Heart left ventricle (tissue), 13 donors: ENCODE data around the gene CFP.

Source experiments
- POLR2A ChIP-seq, 2 donors: fragments of 450-650 bp; IDR thresholded peaks; one replicate each; pipeline ENCODE4 v1.6.1; 2017; ENCODE audit warnings: antibody characterized with exemption in 2 of 2, mild to moderate bottlenecking in 2 of 2, moderate library complexity in 2 of 2
- TF ChIP-seq, protein P1 (sequence below), 12 donors: fragments of 200-600 bp; sonication (generic) in 4 of 12; IDR thresholded peaks; one replicate each; pipeline versions ENCODE4 v1.5.0 to v1.8.0; 2018 to 2022; ENCODE audit warnings: antibody characterized with exemption in 12 of 12, mild to moderate bottlenecking in 5 of 12
- donor health status: ischemic (EF 13 %, LVEDD 7.1; RV severe dilation, severe dysfunction).
- donor health status: DM: no; HTN: yes; CAD: no.
- donor health status: DM: no; HTN: no; CAD: no.
- donor health status: ischemic (EF 25% LVEDD 6.9; RV normal size, moderate dysfunction).
- donor health status: ischemic (EF 25% LVEDD 5.7; RV mildly dilated, moderate dysfunction).
- donor health status: ischemic (EF 35%, LVEDD 5.7; RV mildly dilated, moderate dysfunction).
- donor health status: nonischemic (EF 11% LVEDD 7.7; RV severe dilation, severe dysfunction).
- donor health status: DM: yes; HTN: yes; CAD: no.
- donor health status: PGD.
- donor health status: ischemic (EF 29% LVEDD 5.4; RV normal size, mild dysfunction).
- donor health status: nonischemic (EF 23%, LVEDD 6.1; RV moderate dilation, normal function).

DNA sequence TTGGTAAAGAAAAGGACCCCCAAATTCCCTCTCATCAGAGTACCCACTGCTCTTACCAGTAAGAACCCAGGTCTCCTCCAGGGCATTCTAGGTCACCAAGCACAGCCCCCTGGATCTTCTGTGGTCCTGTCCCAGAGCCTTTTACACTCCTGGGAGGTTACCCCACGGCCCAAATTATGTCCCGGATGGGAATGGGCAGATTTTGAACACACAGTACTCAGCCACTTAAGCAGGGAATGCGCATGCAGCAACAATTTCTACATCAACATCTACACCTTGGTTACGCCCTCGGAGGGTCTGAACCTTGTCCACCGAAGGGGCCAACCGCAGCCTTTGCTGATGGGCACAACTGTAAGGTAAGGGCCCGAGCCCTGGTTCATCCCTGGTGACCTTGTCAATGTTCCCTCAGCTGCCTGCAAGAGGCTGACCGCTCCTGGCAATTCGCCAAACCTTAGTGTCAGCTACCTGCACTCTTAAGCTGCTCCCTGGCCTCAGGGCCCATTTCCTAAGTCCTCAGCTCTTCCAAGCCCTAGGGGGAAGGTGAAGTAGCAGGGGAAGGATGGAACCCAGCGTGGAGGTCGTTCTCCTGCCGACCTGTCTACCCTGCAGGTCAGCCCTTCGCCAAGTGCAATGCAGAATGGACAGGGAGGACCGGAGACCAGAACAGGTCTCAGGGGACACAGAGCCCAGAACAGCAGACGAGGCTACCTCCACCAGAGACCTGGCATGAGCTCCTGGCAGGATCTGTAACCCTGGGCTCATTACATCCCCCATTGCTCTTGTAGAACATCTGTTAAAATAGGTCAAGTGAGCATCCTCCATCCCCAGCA, 41.6 kb downstream of the CFP start:
- TF ChIP-seq POLR2A (IDR thresholded peaks at IDR 0.05): no peak
- TF ChIP-seq, protein P1, sequence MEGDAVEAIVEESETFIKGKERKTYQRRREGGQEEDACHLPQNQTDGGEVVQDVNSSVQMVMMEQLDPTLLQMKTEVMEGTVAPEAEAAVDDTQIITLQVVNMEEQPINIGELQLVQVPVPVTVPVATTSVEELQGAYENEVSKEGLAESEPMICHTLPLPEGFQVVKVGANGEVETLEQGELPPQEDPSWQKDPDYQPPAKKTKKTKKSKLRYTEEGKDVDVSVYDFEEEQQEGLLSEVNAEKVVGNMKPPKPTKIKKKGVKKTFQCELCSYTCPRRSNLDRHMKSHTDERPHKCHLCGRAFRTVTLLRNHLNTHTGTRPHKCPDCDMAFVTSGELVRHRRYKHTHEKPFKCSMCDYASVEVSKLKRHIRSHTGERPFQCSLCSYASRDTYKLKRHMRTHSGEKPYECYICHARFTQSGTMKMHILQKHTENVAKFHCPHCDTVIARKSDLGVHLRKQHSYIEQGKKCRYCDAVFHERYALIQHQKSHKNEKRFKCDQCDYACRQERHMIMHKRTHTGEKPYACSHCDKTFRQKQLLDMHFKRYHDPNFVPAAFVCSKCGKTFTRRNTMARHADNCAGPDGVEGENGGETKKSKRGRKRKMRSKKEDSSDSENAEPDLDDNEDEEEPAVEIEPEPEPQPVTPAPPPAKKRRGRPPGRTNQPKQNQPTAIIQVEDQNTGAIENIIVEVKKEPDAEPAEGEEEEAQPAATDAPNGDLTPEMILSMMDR (IDR thresholded peaks at IDR 0.05): no peak
